ENCODE results near the gene DIAPH1. TPM values are rescaled to one million over a fixed set of nuclear protein-coding genes. Genes with fewer than 3 reads are reported as not detected.

The DIAPH1 gene
- total RNA-seq, 1 donor from 2014 or later: 149 TPM

GRCh38 chr5:141496038-141496437, 122.8 kb downstream of the DIAPH1 start:
- Mint-ChIP-seq H3K27me3 (ENCODE audit: unreplicated experiment) (peaks cover 15% of the 10 kb centered on the region), H3K4me1 (ENCODE audit: unreplicated experiment) (peaks cover 35% of the 10 kb centered on the region), H3K27ac (ENCODE audit: unreplicated experiment) (no peak overlapping the region)

GRCh38 chr5:141495453-141495811, 123.4 kb downstream of the DIAPH1 start:
- Mint-ChIP-seq H3K9me3 (ENCODE audit: unreplicated experiment) (no peaks in the 10 kb centered on the region), H3K27me3 (ENCODE audit: unreplicated experiment) (peaks cover 20% of the 10 kb centered on the region), H3K4me1 (ENCODE audit: unreplicated experiment) (peaks cover 41% of the 10 kb centered on the region), H3K4me3 (ENCODE audit: unreplicated experiment) (peak overlapping the region; percentile 4), H3K27ac (ENCODE audit: unreplicated experiment) (no peak overlapping the region), H3K36me3 (ENCODE audit: low read depth, unreplicated experiment) (peaks cover 30% of the 10 kb centered on the region)
- no peak for DNase-seq (ENCODE audit: low spot score)
- TF ChIP-seq CTCF (IDR thresholded peaks at IDR 0.05; ENCODE audit: unreplicated experiment): no peak

More at GRCh38 chr5:141496038-141496437, 122.8 kb downstream of the DIAPH1 start:
- Mint-ChIP-seq H3K4me3 (ENCODE audit: unreplicated experiment) (no peak overlapping the region), H3K36me3 (ENCODE audit: low read depth, unreplicated experiment) (peaks cover 24% of the 10 kb centered on the region), H3K9me3 (ENCODE audit: unreplicated experiment) (no peaks in the 10 kb centered on the region)
- TF ChIP-seq CTCF (IDR thresholded peaks at IDR 0.05; ENCODE audit: unreplicated experiment): no peak
- no peak for DNase-seq (ENCODE audit: low spot score)

GRCh38 chr5:141494761-141495452, 123.9 kb downstream of the DIAPH1 start:
- TF ChIP-seq CTCF (IDR thresholded peaks at IDR 0.05; ENCODE audit: unreplicated experiment): no peak
- H3K9me3 Mint-ChIP-seq (ENCODE audit: unreplicated experiment): no peaks in the 10 kb centered on the region
- H3K36me3 Mint-ChIP-seq (ENCODE audit: low read depth, unreplicated experiment): peaks cover 33% of the 10 kb centered on the region
- H3K27me3 Mint-ChIP-seq (ENCODE audit: unreplicated experiment): peaks cover 22% of the 10 kb centered on the region
- peaks cover 41% of the 10 kb centered on the region for H3K4me1 Mint-ChIP-seq (ENCODE audit: unreplicated experiment)
- peak overlapping the region; percentile 21 for H3K4me3 Mint-ChIP-seq (ENCODE audit: unreplicated experiment)
- no peak for DNase-seq (ENCODE audit: low spot score)
- H3K27ac Mint-ChIP-seq (ENCODE audit: unreplicated experiment): peak overlapping the region; percentile 48

- H3K4me1 Mint-ChIP-seq (ENCODE audit: unreplicated experiment): peaks cover 39% of the 10 kb centered on the region
- H3K27ac Mint-ChIP-seq (ENCODE audit: unreplicated experiment): no peak overlapping the region
- H3K9me3 Mint-ChIP-seq (ENCODE audit: unreplicated experiment): no peaks in the 10 kb centered on the region
- peaks cover 19% of the 10 kb centered on the region for H3K27me3 Mint-ChIP-seq (ENCODE audit: unreplicated experiment)
- no peak for TF ChIP-seq CTCF (IDR thresholded peaks at IDR 0.05; ENCODE audit: unreplicated experiment)
- H3K4me3 Mint-ChIP-seq (ENCODE audit: unreplicated experiment): no peak overlapping the region
- H3K36me3 Mint-ChIP-seq (ENCODE audit: low read depth, unreplicated experiment): peaks cover 38% of the 10 kb centered on the region
- no peak for DNase-seq (ENCODE audit: low spot score)
These were observed 125.0 kb downstream of the DIAPH1 start for GRCh38 chr5:141493500-141494422.
